Lung microvascular endothelial cell (primary cell): Measurements from ENCODE around the gene THEMIS2. TPM values are rescaled to one million over a fixed set of nuclear protein-coding genes. Genes with fewer than 3 reads are reported as not detected.

ENCODE experiments used
- total RNA-seq: library from RNA; depleted of rRNA; stranded (reverse); fragments of >200 nt; gene quantifications from 2 replicates; pipeline ENCODE4 v1.2.1, GENCODE V29; 2014

Gene THEMIS2
- total RNA-seq, 1 donor from 2014 or later: 35.9 TPM

Other genes starting within 250 kb of the THEMIS2 start
- gene FGR, start 237.4 kb upstream of the THEMIS2 start, total RNA-seq: under 0.01 and 0.20 TPM in 2 replicates
- 19.2 and 21.4 TPM in 2 replicates for gene IFI6, start 200.4 kb upstream of the THEMIS2 start, total RNA-seq
- gene FAM76A, start 146.6 kb upstream of the THEMIS2 start, total RNA-seq: 5.4 and 9.1 TPM in 2 replicates
- gene STX12, start 99.3 kb upstream of the THEMIS2 start, total RNA-seq: 56.9 and 78.2 TPM in 2 replicates
- gene PPP1R8, start 41.8 kb upstream of the THEMIS2 start, total RNA-seq: 47.7 and 56.5 TPM in 2 replicates
- 41.1 and 47.5 TPM in 2 replicates for gene RPA2, start 42.0 kb downstream of the THEMIS2 start, total RNA-seq
- gene SMPDL3B, start 62.5 kb downstream of the THEMIS2 start, total RNA-seq: 0.22 and 0.60 TPM in 2 replicates
- 4.1 and 6.5 TPM in 2 replicates for gene XKR8, start 87.4 kb downstream of the THEMIS2 start, total RNA-seq
- 7.6 and 8.5 TPM in 2 replicates for gene EYA3, start 216.1 kb downstream of the THEMIS2 start, total RNA-seq